GM20431 (cell line): ENCODE measurements around the gene CCNJ.
"Not testable (repeated sequence)": the region's sequence is repeated elsewhere in the genome, so short reads cannot be mapped to it uniquely, and the experiment has no call there.

Experiments
- in situ Hi-C: fragments of 300-500 bp; cut with MseI, MboI; formaldehyde crosslinking; loops from one replicate; pipeline ENCODE4 v1.15.0; 2020; ENCODE audit warnings: low sequenced_read_pairs; ENCODE audit not compliant: unreplicated experiment

CCNJ gene

GRCh38 chr10:96043033-96043892 is at the start of gene CCNJ:
Gene CCNJ (plus strand): TSS chr10:96043583. CDS start chr10:96044394, 811 bp downstream.
- in situ Hi-C loops: no loop called here

GRCh38 chr10:95994376-95994775 is 49.0 kb upstream of the CCNJ start:
- in situ Hi-C loops: not testable (repeated sequence)

GRCh38 chr10:95998255-95998784 is 45.1 kb upstream of the CCNJ start:
- in situ Hi-C loops: no loop called here

- in situ Hi-C loops: loop anchor here (25.0 kb wide), 1 partner anchor 323 kb away; no protein-coding TSS in a partner anchor
Measured at GRCh38 chr10:96013956-96014355, 29.4 kb upstream of the CCNJ start.

GRCh38 chr10:96014473-96015102 is 28.8 kb upstream of the CCNJ start:
- in situ Hi-C loops: loop anchor here (25.0 kb wide), 1 partner anchor 323 kb away; no protein-coding TSS in a partner anchor

GRCh38 chr10:96017191-96017687 is 26.1 kb upstream of the CCNJ start:
- in situ Hi-C loops: loop anchor here (25.0 kb wide), 1 partner anchor 320 kb away; no protein-coding TSS in a partner anchor

- in situ Hi-C loops: loop anchor here (25.0 kb wide), 1 partner anchor 316 kb away; no protein-coding TSS in a partner anchor
Measured at GRCh38 chr10:96021332-96021731, 22.1 kb upstream of the CCNJ start.

- in situ Hi-C loops: loop anchor here (25.0 kb wide), 1 partner anchor 315 kb away; no protein-coding TSS in a partner anchor
Measured at GRCh38 chr10:96022739-96023138, 20.6 kb upstream of the CCNJ start.

- in situ Hi-C loops: loop anchor here (25.0 kb wide), 1 partner anchor 314 kb away; no protein-coding TSS in a partner anchor
Measured at GRCh38 chr10:96023168-96023567, 20.2 kb upstream of the CCNJ start.

- in situ Hi-C loops: no loop called here
Measured at GRCh38 chr10:96025566-96025965, 17.8 kb upstream of the CCNJ start.

- in situ Hi-C loops: no loop called here
Measured at GRCh38 chr10:96034625-96035024, 8.8 kb upstream of the CCNJ start.

- in situ Hi-C loops: no loop called here
Measured at GRCh38 chr10:96038476-96039387, 4.7 kb upstream of the CCNJ start.

- in situ Hi-C loops: no loop called here
Measured at GRCh38 chr10:96041146-96041545, 2.2 kb upstream of the CCNJ start.

GRCh38 chr10:96043893-96044715 is 721 bp downstream of the CCNJ start:
- in situ Hi-C loops: no loop called here

GRCh38 chr10:96044736-96045135 is 1.4 kb downstream of the CCNJ start:
- in situ Hi-C loops: no loop called here

- in situ Hi-C loops: no loop called here
Measured at GRCh38 chr10:96046546-96046945, 3.2 kb downstream of the CCNJ start.

GRCh38 chr10:96047004-96047649 is 3.7 kb downstream of the CCNJ start:
- in situ Hi-C loops: no loop called here

GRCh38 chr10:96047925-96048324 is 4.5 kb downstream of the CCNJ start:
- in situ Hi-C loops: not testable (repeated sequence)
